Stimulated activated CD4-positive, alpha-beta T cell treated with anti-CD3 and anti-CD28 coated beads, Interleukin-1b, Interleukin-23, amount 100 ng/mL, for 1 hour (primary cell): ENCODE results near the gene FCN1.

Experiments used
- DNase-seq, 2 donors: peaks; one replicate each; pipeline ENCODE4 v3.0.0-alpha.2; 2020; ENCODE audit warnings: low read depth in 2 of 2

The FCN1 gene

DNA sequence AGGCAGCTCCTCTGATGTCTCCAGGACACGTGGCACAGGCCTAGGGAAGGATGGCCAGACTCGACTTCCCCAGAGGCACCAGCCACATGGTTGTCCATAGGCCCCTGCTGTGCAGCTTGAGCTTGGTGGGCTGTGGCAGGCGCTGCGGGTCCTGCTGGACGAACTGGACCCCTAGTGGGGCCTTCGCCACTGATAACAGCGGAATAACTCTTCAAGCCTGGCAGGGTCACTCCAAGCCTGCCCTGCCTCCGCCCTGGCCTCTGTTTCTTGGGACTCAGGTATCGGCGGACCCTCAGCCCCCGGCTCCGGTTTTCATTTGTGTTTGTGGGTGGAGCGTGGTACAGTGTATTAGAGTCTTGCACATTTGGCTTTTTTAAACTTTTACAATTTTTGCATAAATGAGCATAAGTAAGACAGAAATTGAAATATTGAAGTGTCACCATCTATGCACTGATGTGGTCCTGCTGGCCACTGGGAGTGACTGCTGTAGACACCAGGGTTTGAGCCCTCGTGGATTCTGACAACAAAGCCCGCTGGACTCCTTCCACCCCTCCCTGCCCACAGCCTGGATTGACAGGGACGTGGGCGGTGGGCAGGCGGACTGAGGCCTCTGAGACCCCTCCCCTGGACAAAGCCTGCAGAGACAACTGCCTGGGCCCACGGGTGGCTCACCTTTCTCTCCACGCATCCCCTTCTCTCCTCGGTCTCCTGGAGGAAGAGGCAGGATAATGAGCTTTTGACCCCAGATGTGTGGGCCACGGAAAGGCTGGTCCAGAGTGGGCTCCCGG, 3.8 kb downstream of the FCN1 start:
- no peak for DNase-seq

DNA sequence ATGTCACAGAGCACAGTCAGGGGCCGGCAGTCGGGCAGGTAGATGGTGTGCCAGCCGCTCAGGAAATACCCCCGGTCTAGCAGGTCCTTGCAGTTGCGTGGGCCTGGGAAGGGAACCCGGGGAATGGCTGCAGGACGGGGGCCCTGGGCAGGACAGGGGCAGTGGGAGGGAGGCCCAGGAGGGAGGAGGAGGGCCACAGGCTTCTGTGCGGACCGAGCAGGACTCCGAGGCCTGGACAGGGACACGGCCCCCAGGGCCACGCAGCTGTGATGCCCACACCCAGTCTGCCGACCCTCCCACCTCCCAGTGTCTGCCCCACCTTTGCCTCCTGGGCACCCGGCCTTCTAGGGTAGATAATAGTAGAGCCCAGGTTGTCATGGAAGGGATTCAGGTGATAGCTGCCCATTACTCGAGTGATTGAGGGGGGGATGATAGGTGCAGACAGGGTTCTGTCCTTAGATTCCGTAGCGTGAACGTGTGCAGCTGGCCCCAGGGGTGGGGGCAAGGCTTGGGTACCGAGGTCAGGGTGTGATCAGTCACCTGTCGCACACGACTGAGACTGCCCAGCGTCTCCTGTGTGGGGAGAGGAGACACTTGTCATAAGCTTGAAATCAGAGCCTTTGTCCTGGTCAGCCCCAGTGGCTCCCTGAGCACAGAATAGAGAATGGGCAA, 4.5 kb downstream of the FCN1 start:
- DNase-seq = no peak

DNA sequence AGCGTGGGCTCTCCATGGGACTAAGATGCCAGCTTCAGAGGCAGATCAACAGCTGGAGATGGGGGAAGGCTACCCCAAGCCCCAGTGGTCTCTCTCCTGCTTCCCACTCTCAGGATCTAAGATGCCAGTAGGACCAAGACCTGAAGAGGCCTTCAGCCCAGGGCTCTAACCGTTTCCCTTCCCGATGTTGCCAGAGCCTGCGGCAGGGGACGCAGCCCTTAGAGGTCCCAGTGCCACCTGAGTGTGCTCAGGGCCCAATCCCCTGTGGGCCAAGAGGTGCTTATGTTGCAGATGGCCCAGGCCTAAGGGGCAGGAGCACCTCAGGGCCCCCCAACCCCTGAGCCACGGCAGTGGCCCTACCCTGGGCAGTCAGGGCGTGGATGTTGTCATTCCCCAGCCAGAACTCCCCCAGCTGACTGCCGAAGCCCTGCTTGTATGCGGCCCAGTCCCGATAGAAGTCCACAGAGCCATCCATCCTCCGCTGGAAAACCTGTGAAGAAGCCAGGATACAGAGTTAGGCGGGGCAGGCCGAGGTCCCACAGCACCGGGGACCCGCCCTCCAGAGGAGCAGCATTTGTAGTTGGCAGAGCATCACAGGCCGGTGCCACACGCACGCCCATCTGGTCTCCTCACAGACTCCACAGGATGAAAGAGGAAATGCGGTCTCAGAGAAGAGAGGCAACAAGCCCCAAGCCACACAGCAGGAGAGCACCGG, 5.4 kb downstream of the FCN1 start:
- no peak for DNase-seq

DNA sequence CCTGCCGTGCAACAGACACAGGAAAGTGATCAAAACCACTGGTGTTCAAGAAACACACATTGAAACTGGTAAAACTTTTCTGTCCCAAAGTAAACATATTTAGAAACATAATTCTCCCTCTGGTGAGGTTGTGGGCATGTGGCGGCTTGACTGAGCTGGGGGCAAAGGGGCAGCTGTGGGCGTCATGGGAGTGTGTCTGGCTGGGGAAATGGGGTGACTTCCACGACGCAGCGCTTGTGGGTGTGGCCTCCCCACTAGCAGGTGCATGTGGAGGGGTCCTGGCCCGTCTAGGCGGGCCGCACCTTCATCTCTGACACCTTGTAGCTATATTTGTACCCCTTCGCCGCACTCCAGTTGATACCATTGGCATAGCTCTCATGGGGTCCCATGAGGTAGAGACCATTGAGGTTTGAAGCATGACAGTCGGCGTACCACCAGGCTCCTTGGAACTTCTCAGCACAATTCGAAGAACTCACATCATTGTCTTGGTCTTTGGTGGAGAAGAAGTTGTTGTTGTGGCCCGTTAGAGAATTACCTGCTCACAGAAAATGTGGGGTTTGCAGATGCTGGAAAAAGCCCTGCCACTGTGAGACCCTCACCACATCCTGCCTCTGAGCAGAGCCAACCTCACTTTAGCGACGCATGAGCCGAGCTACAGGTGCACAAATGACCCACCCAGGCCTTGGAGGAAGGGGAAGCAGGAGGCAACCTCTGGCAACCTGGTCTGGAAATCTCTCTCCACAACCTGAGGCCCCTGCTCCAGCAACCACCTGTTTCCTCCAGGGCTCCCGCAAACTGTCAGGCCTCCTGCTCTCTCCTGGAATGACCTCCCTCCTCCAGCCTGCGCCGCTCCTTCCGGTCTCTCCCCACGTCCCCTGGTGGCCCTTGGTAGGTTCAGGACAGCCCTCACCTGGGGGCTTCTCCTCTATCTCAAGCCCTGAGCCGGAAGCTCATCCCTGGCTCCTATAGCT, 7.9 kb downstream of the FCN1 start:
- no peak for DNase-seq

DNA sequence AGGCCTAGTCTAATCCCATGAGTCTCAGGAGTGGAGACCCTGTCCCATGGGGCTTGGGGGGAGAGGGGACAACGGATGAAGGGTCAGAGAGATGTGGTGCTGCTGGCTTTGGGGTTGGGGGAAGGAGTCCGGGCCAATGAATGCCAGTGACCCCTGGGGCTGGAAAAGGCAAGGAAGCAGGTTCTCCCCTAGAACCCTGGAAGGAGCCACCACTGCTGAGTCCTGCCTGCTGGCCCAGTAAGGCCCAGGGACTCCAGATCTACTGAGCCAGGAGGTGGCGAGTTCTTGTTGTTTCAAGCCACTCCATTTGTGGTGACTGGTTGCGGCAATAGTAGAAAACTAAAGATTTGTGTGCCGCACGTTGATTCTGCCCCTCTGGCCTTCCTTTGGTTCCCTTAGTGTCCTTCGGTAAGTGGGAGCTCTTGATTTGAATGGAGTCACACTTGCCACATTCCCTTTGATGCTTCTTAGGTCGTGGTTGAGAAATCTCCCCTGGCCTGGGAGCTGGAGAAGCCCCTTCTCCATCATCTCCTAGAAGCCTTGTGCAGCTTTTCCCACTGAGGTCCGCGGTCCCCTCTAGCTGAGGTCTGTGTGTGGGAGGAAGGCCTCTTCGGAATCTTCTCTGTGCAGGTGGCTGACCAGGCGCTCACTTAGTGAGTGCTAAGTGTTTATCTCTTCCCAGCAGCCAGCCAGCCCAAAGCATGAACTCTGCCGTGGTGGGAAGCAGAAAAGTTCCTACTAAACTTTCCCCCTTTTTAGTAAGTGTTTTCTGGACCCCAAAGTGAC, 9.0 kb downstream of the FCN1 start:
- DNase-seq = no peak

DNA sequence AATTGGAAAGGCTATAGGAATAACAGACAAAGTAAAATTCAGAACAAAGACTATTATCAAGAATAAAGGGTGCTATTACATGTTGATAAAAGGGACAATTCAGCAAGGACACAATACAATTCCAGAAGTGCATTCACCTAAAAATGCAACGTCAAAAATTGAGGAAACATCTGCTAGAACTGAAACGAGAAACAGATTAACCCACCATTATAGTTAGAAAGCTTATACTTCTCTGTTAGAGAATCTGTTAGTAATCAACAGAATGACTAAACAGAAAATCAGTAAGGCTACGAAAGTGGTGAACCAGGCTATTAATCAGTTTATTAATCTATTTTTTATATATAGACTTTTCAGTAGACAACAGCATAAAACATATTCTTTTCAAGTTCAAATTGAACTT, 14.8 kb downstream of the FCN1 start:
- no peak for DNase-seq

DNA sequence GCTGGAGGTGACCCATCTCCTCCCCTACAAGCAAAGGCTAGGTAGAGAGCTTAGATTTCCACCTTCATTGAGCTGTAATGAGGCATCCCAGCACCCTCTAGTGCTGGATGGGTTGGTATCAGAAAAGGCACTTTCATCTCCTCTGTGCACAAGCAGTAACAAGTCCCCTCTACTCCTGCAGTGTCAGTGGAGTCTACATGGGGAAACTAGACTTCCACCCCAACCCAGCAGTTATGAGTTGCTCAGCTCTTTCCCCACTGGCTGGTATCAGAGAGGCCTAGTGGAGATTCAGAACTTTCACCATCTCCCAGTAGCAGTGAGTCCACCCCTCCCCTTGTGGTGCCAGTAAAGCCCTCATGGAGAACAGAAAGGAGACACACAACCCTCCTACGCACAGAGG, 17.9 kb downstream of the FCN1 start:
- no peak for DNase-seq

DNA sequence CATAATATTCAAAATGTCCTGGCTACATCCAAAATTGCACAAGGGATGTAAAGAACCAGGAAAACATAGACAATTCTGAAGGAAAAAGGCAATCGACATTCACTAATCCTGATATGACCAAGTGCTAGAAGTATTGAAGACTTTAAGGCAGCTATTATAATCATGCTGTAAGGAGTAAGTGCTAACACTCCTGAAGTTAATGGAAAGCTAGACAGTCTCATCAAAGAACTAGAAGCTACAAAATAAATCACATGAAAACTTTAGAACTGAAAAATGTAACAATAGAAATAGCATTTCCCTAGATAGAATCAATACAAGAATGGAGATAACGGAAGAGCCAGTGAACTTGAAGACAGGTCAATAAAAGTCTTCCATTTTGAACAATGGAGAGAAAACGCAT, 18.5 kb downstream of the FCN1 start:
- no peak for DNase-seq

DNA sequence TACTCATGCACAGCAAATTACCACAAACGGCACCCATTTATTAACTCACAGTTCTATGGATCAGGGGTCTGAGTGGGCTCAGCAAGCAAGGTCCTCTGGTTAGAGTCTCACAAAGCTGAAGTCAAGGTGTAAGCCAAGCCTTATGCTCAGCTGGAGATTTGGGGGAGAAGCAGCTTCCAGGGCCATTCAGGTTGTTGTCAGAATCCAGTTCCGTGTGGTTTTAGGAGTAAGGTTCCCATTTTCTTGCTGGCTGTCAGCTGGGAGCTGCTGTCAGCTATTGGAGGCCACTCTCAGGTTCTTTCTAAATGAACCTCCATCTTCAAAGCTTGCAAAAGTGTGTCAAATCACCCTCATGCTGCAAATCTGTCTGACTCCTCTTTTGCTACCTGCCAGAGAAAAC, 19.4 kb downstream of the FCN1 start:
- no peak for DNase-seq

DNA sequence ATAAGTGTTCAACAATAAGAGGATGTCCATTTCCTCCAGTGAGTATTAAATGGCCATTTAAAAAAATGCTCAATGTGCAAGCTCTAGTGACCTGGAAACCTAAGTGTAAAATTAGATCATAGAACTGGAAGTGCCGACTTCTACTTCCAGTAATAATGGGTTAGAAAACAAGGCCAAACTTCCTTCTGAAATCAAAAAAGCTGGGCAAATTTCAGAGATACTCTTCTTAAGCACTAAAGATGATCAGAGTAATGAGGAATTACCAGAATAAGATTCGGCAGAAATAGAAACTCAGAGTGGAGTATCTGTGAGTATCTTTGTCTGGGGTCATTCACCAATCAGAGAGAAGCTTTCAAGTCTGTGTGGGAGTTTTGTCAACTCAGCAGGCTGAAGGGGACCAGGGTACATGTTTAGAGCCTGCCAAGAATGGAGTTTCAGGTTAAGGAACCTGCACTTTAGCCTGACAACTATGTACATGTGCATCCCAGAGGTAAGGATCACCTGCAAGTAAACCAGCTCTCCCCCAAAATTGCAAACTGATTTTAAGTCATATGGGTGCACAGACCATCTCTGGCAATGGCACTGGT, 20.0 kb downstream of the FCN1 start:
- no peak for DNase-seq

DNA sequence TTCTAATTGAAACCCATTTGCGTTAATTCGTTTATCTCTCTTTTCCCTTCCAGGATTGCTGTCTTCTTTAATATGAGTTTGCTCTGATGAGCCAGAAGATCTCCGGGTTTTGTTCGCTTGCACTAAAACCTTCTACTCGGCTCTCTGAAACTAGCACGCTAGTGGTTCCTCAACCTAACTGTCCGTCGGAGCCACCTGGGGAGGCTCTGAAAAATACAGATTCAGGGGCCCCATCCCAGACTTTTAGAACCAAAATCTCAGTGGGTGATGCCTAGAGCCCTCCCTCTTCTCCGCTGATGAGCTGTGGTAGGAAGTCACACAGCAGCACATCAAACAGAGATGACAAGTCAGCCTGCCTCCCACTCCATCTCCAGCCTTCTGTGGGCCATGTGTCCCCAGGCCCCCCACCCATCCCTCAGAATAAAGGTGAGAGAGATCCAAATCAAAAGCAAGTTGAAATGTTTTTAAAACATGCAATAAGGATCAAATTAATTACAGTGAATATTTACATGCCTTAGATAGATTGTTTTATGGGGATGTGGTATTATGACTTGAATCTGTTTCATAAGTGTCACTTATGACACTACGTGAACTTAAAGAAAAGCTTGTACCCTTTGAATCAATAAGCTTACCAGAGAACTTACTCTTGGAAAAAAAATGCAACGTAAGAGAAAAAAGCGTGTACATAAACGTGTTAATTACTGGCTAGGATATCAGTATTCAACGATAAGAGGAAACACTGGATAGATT, 20.7 kb downstream of the FCN1 start:
- no peak for DNase-seq

DNA sequence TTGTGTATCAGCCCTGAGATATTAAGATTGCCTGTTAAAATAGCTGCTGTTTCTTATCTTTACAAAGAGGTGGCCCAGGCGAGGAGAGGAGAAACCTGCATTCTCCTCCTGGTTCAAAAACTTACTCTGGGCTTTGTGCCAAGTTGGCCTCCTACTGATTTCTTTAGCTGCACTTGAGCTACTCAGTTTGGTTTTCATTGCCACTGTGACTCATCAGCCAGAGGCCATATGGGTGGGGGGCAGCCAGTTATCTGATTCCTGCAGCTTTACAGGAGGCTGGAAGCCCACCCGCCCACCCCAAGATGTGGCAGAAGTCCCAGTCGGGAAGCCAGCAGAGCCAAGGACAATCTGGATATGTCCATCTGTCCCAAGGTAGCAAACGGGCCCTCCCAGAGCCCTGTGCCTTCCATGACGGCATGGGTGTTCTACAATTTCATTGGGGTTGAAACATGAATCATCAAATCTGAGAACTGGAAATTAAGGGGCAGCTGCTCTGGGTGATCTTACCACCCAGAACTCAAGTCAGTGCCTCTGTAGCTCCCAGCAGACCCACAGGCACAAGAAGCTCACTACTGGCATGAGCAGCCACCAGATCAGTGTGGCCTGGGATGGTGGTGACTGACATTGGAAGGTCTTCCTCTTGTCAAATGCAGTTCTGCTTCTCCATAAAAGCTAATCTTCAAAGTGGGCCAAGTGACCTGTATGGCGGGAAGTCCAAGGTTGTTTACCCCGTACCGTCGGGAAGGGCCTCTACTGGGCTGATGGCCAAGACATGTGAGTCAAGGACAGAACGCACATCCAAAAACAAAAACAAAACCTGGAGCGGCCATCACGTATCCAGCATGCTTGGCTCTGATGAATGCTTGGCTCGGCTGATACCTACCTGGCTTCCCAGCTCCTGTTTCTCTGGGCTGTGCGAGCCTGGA, 21.5 kb downstream of the FCN1 start:
- no peak for DNase-seq

DNA sequence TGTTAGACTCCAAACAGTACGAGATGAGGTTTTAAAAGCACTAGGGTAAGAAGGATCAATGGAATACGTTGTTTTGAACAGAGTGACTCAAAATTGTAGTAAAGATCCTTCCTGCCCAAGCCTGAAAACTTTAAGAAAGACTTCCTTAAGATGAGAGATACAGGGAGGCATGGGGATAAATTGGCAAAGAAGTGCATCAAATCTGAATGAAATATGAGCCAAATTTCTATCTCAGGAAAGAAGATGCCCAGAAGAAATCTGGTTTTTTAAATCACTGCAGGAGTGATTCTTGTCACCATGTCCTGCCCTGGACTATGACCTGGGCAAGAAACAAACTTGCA, 22.2 kb downstream of the FCN1 start:
- DNase-seq = no peak

DNA sequence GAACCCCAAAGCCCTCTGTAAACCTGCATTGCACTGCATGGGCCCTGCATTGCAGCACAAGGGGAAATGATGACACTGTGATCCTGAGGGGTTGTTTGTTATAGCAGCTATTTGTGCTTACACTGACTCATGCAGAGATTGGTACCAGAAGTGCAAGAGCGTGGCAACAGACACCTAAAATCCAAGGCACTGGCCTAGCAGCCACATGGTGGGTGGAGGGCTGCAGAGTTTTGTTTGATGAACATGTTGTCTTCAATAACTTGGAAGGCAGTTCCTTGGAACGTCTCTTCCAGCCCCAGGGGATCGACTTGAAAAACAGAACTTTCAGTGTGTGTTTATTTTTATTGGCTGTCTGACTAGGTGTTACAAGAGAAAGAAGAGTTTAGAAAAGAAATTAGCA, 22.6 kb downstream of the FCN1 start:
- DNase-seq = no peak

DNA sequence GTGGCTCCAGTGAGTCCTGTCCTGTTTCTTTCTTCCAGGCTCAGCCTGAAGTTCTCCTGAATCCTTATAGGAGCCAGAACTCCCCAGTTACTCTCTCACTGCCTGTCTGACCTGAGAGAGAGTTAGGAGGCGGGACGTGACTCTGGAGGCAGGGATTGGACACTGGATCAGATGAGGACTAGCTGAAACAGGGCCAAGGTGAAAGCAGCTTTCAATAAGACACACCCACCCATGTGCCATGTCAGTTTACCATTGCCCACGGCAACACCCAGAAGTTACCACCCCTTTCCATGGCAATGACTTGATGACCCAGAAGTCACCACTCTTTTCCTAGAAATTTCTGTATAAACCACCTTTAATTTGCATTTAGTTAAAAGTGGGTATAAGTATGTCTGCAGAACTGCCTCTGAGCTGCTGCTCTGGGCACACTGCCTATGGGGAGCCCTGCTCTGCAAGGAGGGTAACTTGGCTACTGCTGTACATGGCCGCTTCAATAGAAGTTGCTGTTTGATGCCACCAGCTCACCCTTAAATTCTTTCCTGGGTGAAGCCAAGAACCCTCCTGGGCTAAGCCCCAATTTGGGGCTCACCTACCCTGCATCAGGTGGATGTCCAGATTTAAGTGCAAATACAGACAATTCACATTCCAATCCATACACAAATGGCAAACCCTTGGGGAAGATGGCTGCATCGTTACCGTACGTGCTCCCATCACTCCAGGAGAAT, 23.4 kb downstream of the FCN1 start:
- no peak for DNase-seq

DNA sequence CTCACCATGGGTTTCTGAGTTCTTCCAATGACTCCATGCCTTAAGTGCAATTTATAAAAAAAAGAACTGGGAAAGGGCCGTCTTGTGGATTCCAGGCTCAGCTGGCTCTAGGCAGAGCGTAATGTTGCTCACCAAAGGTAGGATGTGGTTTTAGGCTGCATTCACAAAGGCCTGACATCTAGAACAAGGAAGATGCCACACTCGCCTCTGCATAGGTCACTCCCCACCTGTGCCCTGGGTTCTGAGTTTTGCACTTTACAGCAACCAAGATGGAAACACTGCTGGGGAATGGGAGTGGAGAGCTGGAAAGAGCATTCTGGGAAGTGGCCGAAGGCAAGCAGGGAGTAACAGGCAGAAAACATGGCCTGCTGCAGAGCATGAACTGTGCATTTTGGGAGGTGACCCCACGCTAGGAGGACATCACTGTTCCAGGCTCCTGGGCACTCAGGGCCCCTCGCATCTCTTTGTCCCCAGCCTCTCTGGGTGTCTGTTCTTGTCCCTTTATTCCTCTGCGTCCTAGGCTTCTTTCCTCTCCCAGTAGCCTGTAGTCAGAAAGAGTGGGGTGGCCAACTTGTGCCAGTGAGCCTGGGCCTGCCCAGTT, 24.8 kb downstream of the FCN1 start:
- no peak for DNase-seq

DNA sequence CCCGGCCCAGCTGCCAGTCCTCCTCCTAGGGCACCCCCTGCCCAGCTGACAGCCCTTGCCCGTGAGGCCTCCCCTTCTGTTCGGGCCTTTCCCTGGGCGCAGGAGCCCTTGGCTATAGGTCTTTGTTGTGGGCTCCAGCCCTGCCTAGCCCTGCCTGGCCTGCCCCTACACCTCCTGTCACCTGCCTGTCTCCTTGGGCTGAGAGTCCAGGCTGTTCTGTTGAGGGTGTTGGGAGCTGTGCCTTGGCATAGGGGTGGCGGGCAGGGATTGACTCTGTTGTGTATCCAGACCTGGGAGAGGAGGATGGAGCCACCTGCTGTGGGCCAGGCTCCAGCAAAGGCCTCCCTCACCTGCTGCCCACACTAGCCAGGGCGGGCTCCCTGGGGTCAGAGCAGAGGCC, 25.5 kb downstream of the FCN1 start:
- no peak for DNase-seq

DNA sequence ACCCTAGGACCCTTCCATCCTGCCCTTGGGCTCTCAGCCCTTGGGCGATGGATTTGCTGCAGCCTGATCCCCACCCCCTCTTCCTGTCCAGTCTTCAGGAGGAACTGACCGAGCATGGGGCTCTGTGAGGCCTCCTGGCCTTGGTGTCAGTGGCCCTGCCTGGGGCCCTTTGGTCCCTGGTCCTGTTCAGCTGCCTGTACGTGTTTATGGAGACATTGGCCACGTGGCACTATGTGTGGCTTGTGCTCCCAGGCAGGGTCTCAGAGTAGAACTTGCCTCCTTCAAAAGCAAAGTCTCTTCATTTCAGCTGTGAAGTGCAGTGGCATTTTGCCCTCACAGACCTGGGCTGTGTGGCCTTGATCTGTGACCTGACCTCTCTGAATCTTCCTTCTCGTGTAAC, 26.0 kb downstream of the FCN1 start:
- DNase-seq = no peak
